Astrocyte (in vitro differentiated cells and primary cell): ENCODE measurements around the gene ZNF618. TPM values are rescaled to one million over a fixed set of nuclear protein-coding genes. Genes with fewer than 3 reads are reported as not detected.

Experiments used
- DNase-seq: peaks from one replicate; pipeline ENCODE4 v3.0.0-alpha.2; 2010; ENCODE audit warnings: low read depth
- FAIRE-seq: peaks from 2 replicates; lab custom pipeline; 2011; peaks lifted over from hg19 to GRCh38; lab: Jason Lieb, UNC
- H2AFZ ChIP-seq: 2 replicates; pipeline ENCODE4 v1.6.0; 2012; ENCODE audit warnings: low read depth, low read length, inconsistent platforms
- H3K27ac ChIP-seq: 2 replicates; pipeline ENCODE4 v1.5.1; 2011; ENCODE audit warnings: low read depth, low read length, inconsistent platforms
- H3K27me3 ChIP-seq: 2 replicates; pipeline ENCODE4 v1.6.0; 2011; ENCODE audit warnings: low read length, inconsistent platforms; ENCODE audit not compliant: insufficient read depth
- H3K36me3 ChIP-seq: 2 replicates; pipeline ENCODE4 v1.5.1; 2011; ENCODE audit warnings: low read length, inconsistent platforms; ENCODE audit not compliant: insufficient read depth
- H3K4me1 ChIP-seq: 2 replicates; pipeline ENCODE4 v1.5.1; 2011; ENCODE audit warnings: low read length, inconsistent platforms; ENCODE audit not compliant: insufficient read depth
- H3K4me2 ChIP-seq: 2 replicates; pipeline ENCODE4 v1.6.0; 2012; ENCODE audit warnings: low read length, inconsistent platforms
- H3K4me3 ChIP-seq: 2 replicates; pipeline ENCODE4 v1.5.1; 2011; ENCODE audit warnings: low read depth, mild to moderate bottlenecking, low read length, inconsistent platforms; ENCODE audit not compliant: insufficient read depth
- H3K79me2 ChIP-seq: 2 replicates; pipeline ENCODE4 v1.6.0; 2012; ENCODE audit warnings: mild to moderate bottlenecking, low read length, inconsistent platforms; ENCODE audit not compliant: insufficient read depth
- H3K9ac ChIP-seq: 2 replicates; pipeline ENCODE4 v1.6.0; 2012; ENCODE audit warnings: mild to moderate bottlenecking, low read length, inconsistent platforms
- H3K9me3 ChIP-seq: 2 replicates; pipeline ENCODE4 v1.5.1; 2012; ENCODE audit warnings: low read depth, mild to moderate bottlenecking, low read length, inconsistent platforms; ENCODE audit not compliant: insufficient read depth
- H4K20me1 ChIP-seq: 2 replicates; pipeline ENCODE4 v1.6.0; 2012; ENCODE audit warnings: low read length, inconsistent platforms; ENCODE audit not compliant: insufficient read depth
- H3K27ac Mint-ChIP-seq: one replicate; pipeline ENCODE4 v1.8.0; 2021; ENCODE audit warnings: mild to moderate bottlenecking, mixed read lengths; ENCODE audit not compliant: unreplicated experiment
- H3K27me3 Mint-ChIP-seq: one replicate; pipeline ENCODE4 v1.8.0; 2021; ENCODE audit warnings: low read depth, mixed read lengths; ENCODE audit not compliant: unreplicated experiment
- H3K36me3 Mint-ChIP-seq: one replicate; pipeline ENCODE4 v1.8.0; 2021; ENCODE audit warnings: low read depth, mixed read lengths; ENCODE audit not compliant: unreplicated experiment
- H3K4me1 Mint-ChIP-seq: one replicate; pipeline ENCODE4 v1.8.0; 2021; ENCODE audit warnings: low read depth, mixed read lengths; ENCODE audit not compliant: unreplicated experiment
- H3K4me3 Mint-ChIP-seq: one replicate; pipeline ENCODE4 v1.8.0; 2021; ENCODE audit warnings: mild to moderate bottlenecking, moderate library complexity, mixed read lengths; ENCODE audit not compliant: unreplicated experiment
- H3K9me3 Mint-ChIP-seq: one replicate; pipeline ENCODE4 v1.8.0; 2021; ENCODE audit warnings: mild to moderate bottlenecking, mixed read lengths; ENCODE audit not compliant: unreplicated experiment
- CTCF ChIP-seq: IDR thresholded peaks from 2 replicates; pipeline ENCODE4 v1.5.1; 2011; ENCODE audit warnings: low read depth, mild to moderate bottlenecking, inconsistent platforms, low read length, moderate library complexity; ENCODE audit not compliant: insufficient read depth
- EZH2 ChIP-seq: IDR thresholded peaks from 2 replicates; pipeline ENCODE4 v1.6.1; 2012; ENCODE audit warnings: mild to moderate bottlenecking, low read length, inconsistent platforms; ENCODE audit not compliant: insufficient read depth
- total RNA-seq: library from RNA; stranded (reverse); gene quantifications from 2 replicates; pipeline ENCODE4 v1.2.1, GENCODE V29; 2021

The ZNF618 gene
- total RNA-seq, 1 donor from 2014 or later = 30.1 TPM

- H3K27me3 Mint-ChIP-seq = no peaks in the 10 kb centered on the region
- peaks cover 74% of the 10 kb centered on the region for H4K20me1 ChIP-seq
- H3K4me1 ChIP-seq = peaks cover 9% of the 10 kb centered on the region
- H2AFZ ChIP-seq = no peak overlapping the region
- H3K9me3 ChIP-seq = no peaks in the 10 kb centered on the region
- no peak overlapping the region for H3K9ac ChIP-seq
- peaks cover 78% of the 10 kb centered on the region for H3K79me2 ChIP-seq
- no peaks in the 10 kb centered on the region for H3K36me3 ChIP-seq
- DNase-seq = no peak
- H3K4me3 ChIP-seq = no peak overlapping the region
- no peaks in the 10 kb centered on the region for H3K27me3 ChIP-seq
- no peak overlapping the region for H3K27ac Mint-ChIP-seq
- no peak for FAIRE-seq
- H3K4me3 Mint-ChIP-seq = no peak overlapping the region
- no peak overlapping the region for H3K27ac ChIP-seq
- H3K36me3 Mint-ChIP-seq = peaks cover 5% of the 10 kb centered on the region
- no peaks in the 10 kb centered on the region for H3K4me1 Mint-ChIP-seq
- no peaks in the 10 kb centered on the region for H3K9me3 Mint-ChIP-seq
- no peak overlapping the region for H3K4me2 ChIP-seq
- TF ChIP-seq CTCF (no peak), EZH2 (no peak)
These were observed 57.6 kb downstream of the ZNF618 start for GRCh38 chr9:113933671-113934070.

GRCh38 chr9:113934167-113934828 lies 58.2 kb downstream of the ZNF618 start:
- no peak for FAIRE-seq
- no peak for DNase-seq
- Histone ChIP-seq H2AFZ (no peak overlapping the region), H3K4me3 (no peak overlapping the region), H3K9ac (no peak overlapping the region), H3K4me2 (no peak overlapping the region), H4K20me1 (peaks cover 77% of the 10 kb centered on the region), H3K27me3 (no peaks in the 10 kb centered on the region), H3K4me1 (peaks cover 9% of the 10 kb centered on the region), H3K79me2 (peaks cover 78% of the 10 kb centered on the region), H3K9me3 (no peaks in the 10 kb centered on the region), H3K36me3 (no peaks in the 10 kb centered on the region), H3K27ac (no peak overlapping the region)
- Mint-ChIP-seq H3K4me3 (no peak overlapping the region), H3K27me3 (no peaks in the 10 kb centered on the region), H3K36me3 (peaks cover 5% of the 10 kb centered on the region), H3K9me3 (no peaks in the 10 kb centered on the region), H3K27ac (no peak overlapping the region), H3K4me1 (no peaks in the 10 kb centered on the region)
- no peak for TF ChIP-seq CTCF
- no peak for TF ChIP-seq EZH2
